IMR-90 (cell line): Measurements from ENCODE around the gene AGBL1.

Experiments
- BHLHE40 ChIP-seq: fragments of 150-350 bp; IDR thresholded peaks from 2 replicates; pipeline ENCODE4 v1.6.1; 2016; ENCODE audit warnings: mild to moderate bottlenecking, low read depth, low read length
- CEBPB ChIP-seq: IDR thresholded peaks from 2 replicates; pipeline ENCODE4 v1.6.1; 2012; ENCODE audit warnings: low read depth, low read length, improper control_type of control experiment
- CHD1 ChIP-seq: IDR thresholded peaks from 2 replicates; pipeline ENCODE4 v1.6.1; 2012; ENCODE audit warnings: low read depth, low read length, improper control_type of control experiment
- CTCF ChIP-seq: conservative IDR thresholded peaks from 2 replicates; pipeline ENCODE4 v1.5.1; 2012; ENCODE audit warnings: mild to moderate bottlenecking, low read depth, low read length, improper control_type of control experiment
- ELK1 ChIP-seq: fragments of 150-350 bp; IDR thresholded peaks from 2 replicates; pipeline ENCODE4 v1.6.1; 2016; ENCODE audit warnings: low read depth, mild to moderate bottlenecking, low read length, moderate library complexity, borderline replicate concordance
- FOS ChIP-seq: fragments of 150-350 bp; IDR thresholded peaks from 2 replicates; pipeline ENCODE4 v1.6.1; 2016; ENCODE audit warnings: low read depth, low read length
- MAFK ChIP-seq: IDR thresholded peaks from 2 replicates; pipeline ENCODE4 v1.6.1; 2012; ENCODE audit warnings: low read depth, low read length, improper control_type of control experiment
- MXI1 ChIP-seq: IDR thresholded peaks from 2 replicates; pipeline ENCODE4 v1.6.1; 2012; ENCODE audit warnings: low read depth, mild to moderate bottlenecking, low read length, moderate library complexity, borderline replicate concordance
- POLR2A ChIP-seq: IDR thresholded peaks from 2 replicates; pipeline ENCODE4 v1.6.1; 2012; ENCODE audit warnings: mild to moderate bottlenecking, low read depth, low read length
- RAD21 ChIP-seq: IDR thresholded peaks from 2 replicates; pipeline ENCODE4 v1.6.1; 2012; ENCODE audit warnings: low read length, improper control_type of control experiment
- RCOR1 ChIP-seq: IDR thresholded peaks from 2 replicates; pipeline ENCODE4 v1.6.1; 2012; ENCODE audit warnings: mild to moderate bottlenecking, low read length, improper control_type of control experiment; ENCODE audit not compliant: insufficient replicate concordance
- RFX5 ChIP-seq: IDR thresholded peaks from 2 replicates; pipeline ENCODE4 v1.8.0; 2012; ENCODE audit warnings: low read depth, mild to moderate bottlenecking, low read length, moderate library complexity
- SMC3 ChIP-seq: fragments of 150-350 bp; IDR thresholded peaks from 2 replicates; pipeline ENCODE4 v1.6.1; 2016; ENCODE audit warnings: low read depth, mild to moderate bottlenecking, antibody characterized with exemption, low read length, moderate library complexity
- USF2 ChIP-seq: fragments of 150-350 bp; IDR thresholded peaks from 2 replicates; pipeline ENCODE4 v1.6.1; 2017; ENCODE audit warnings: mild to moderate bottlenecking, antibody characterized with exemption, low read length, low read depth

- TF ChIP-seq CTCF (no peak), MAFK (no peak), FOS (no peak), POLR2A (no peak), BHLHE40 (no peak), USF2 (no peak), CEBPB (no peak), RCOR1 (no peak), MXI1 (no peak), ELK1 (no peak), RFX5 (no peak), RAD21 (no peak), CHD1 (no peak), SMC3 (no peak)
Observed at GRCh38 chr15:86810329-86810728, 730.7 kb downstream of the AGBL1 start.
